PC-9 (cell line): ENCODE data around the gene MUSK. TPM values are rescaled to one million over a fixed set of nuclear protein-coding genes. Genes with fewer than 3 reads are reported as not detected.

ENCODE experiments used
- BruUV-seq: library from RNA; stranded (reverse); fragments of 400-500 nt; replicated peaks from 2 replicates; lab custom pipeline; 2021; lab: Mats Ljungman, UMichigan
- CTCF ChIA-PET: fragments of 300-600 bp; sonication (Branson Sonifier 250); formaldehyde crosslinking; loops from one replicate; lab custom pipeline; 2022; ENCODE audit warnings: antibody characterized with exemption; lab: Charles Lee
- POLR2A ChIA-PET: fragments of 300-600 bp; sonication (Branson Sonifier 250); formaldehyde crosslinking; loops from one replicate; lab custom pipeline; 2022; ENCODE audit warnings: antibody characterized with exemption; ENCODE audit not compliant: unreplicated experiment; lab: Charles Lee
- DNase-seq, 2 experiments: peaks; one replicate each; pipeline versions ENCODE4 v3.0.0 to v3.0.0-alpha.2; 2015 to 2022; ENCODE audit warnings: mixed read lengths in 1 of 2
- H2AFZ ChIP-seq: fragments of 200-600 bp; sonication (generic); 2 replicates; pipeline ENCODE4 v1.8.1; 2017; ENCODE audit warnings: antibody characterized with exemption
- H3F3A ChIP-seq: fragments of 200-600 bp; sonication (generic); 2 replicates; pipeline ENCODE4 v1.8.1; 2017; ENCODE audit warnings: antibody characterized with exemption, mild to moderate bottlenecking, low read depth; ENCODE audit not compliant: insufficient read depth
- H3K27ac ChIP-seq: fragments of 200-600 bp; sonication (generic); 2 replicates; pipeline ENCODE4 v1.6.1; 2016; ENCODE audit warnings: mixed run types
- H3K27me3 ChIP-seq: fragments of 200-600 bp; sonication (generic); 2 replicates; pipeline ENCODE4 v1.6.1; 2016; ENCODE audit warnings: low read depth, mixed run types; ENCODE audit not compliant: insufficient read depth
- H3K36me3 ChIP-seq: fragments of 200-600 bp; sonication (generic); 2 replicates; pipeline ENCODE4 v1.6.1; 2016; ENCODE audit warnings: low read depth, mixed run types
- H3K4me1 ChIP-seq: fragments of 200-600 bp; sonication (generic); replicated peaks from 2 replicates; pipeline ENCODE4 v1.6.1; 2016; ENCODE audit warnings: mixed run types; ENCODE audit not compliant: insufficient read depth
- H3K4me2 ChIP-seq: fragments of 200-600 bp; sonication (generic); 2 replicates; pipeline ENCODE4 v1.6.1; 2017; ENCODE audit warnings: mixed run types
- H3K4me3 ChIP-seq: fragments of 200-600 bp; sonication (generic); 2 replicates; pipeline ENCODE4 v1.6.1; 2016; ENCODE audit warnings: mixed run types
- H3K79me2 ChIP-seq: fragments of 200-600 bp; sonication (generic); 2 replicates; pipeline ENCODE4 v1.6.1; 2017; ENCODE audit warnings: low read depth, mixed run types
- H3K9me2 ChIP-seq: fragments of 200-600 bp; sonication (generic); 2 replicates; pipeline ENCODE4 v1.8.1; 2017; ENCODE audit warnings: mild to moderate bottlenecking; ENCODE audit not compliant: insufficient read depth
- H3K9me3 ChIP-seq: fragments of 200-600 bp; sonication (generic); 2 replicates; pipeline ENCODE4 v1.8.1; 2016; ENCODE audit warnings: low read depth; ENCODE audit not compliant: insufficient read depth
- H4K20me1 ChIP-seq: fragments of 200-600 bp; sonication (generic); 2 replicates; pipeline ENCODE4 v1.8.1; 2017; ENCODE audit not compliant: insufficient read depth
- EZH2 ChIP-seq: fragments of 200-600 bp; sonication (generic); IDR thresholded peaks from 2 replicates; pipeline ENCODE4 v1.8.0; 2017; ENCODE audit warnings: antibody characterized with exemption, low read depth
- intact Hi-C: fragments of 100-400 bp; cut with micrococcal nuclease; formaldehyde crosslinking; loops from one replicate; pipeline ENCODE4 v1.10.0; 2022; ENCODE audit not compliant: unreplicated experiment
- total RNA-seq: library from RNA; stranded (reverse); gene quantifications from 2 replicates; pipeline ENCODE4 v1.2.3, GENCODE V29; 2021
- TF ChIP-seq, protein P1 (sequence below): fragments of 200-600 bp; sonication (generic); conservative IDR thresholded peaks from 2 replicates; pipeline ENCODE4 v1.6.1; 2017; ENCODE audit warnings: mixed run types, antibody characterized with exemption, mild to moderate bottlenecking, moderate library complexity

MUSK gene
- total RNA-seq, 1 experiment from 2014 or later: not detected

DNA sequence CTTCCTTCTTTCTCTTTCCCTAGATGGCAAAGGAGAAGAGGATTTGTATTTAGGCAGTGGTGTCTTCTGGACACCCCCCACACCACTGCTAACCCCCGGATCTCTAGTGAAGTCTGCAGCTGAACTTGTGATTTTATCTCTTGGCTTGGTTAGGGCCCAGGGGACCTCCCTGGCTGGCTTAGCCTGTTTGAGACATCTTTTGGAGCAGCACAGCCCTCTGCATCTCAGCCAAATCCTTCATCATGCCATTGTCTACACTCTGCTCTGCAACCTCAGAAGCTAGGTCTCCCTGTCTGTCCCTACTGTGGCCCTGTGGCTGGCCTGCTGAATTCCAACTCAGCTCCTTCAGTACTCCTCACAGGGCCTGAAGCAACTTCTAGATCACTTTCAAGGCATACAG lies 81.7 kb downstream of the MUSK start:
- Histone ChIP-seq H3K9me2 (no peaks in the 10 kb centered on the region), H3K27me3 (no peaks in the 10 kb centered on the region), H3K4me2 (no peak overlapping the region), H3K36me3 (no peaks in the 10 kb centered on the region), H3K79me2 (no peaks in the 10 kb centered on the region), H3K4me1 (peaks cover 55% of the 10 kb centered on the region), H3K27ac (no peak overlapping the region), H3K4me3 (no peak overlapping the region), H3F3A (peaks cover 35% of the 10 kb centered on the region), H4K20me1 (no peaks in the 10 kb centered on the region), H2AFZ (no peak overlapping the region), H3K9me3 (peaks cover 20% of the 10 kb centered on the region; the same call in 1 of the 2 replicates)
- intact Hi-C loops: no loop called here
- no TSS peak for BruUV-seq
- ChIA-PET CTCF (no interaction called here), POLR2A (no interaction called here)
- no peak for TF ChIP-seq EZH2
- TF ChIP-seq, protein P1, sequence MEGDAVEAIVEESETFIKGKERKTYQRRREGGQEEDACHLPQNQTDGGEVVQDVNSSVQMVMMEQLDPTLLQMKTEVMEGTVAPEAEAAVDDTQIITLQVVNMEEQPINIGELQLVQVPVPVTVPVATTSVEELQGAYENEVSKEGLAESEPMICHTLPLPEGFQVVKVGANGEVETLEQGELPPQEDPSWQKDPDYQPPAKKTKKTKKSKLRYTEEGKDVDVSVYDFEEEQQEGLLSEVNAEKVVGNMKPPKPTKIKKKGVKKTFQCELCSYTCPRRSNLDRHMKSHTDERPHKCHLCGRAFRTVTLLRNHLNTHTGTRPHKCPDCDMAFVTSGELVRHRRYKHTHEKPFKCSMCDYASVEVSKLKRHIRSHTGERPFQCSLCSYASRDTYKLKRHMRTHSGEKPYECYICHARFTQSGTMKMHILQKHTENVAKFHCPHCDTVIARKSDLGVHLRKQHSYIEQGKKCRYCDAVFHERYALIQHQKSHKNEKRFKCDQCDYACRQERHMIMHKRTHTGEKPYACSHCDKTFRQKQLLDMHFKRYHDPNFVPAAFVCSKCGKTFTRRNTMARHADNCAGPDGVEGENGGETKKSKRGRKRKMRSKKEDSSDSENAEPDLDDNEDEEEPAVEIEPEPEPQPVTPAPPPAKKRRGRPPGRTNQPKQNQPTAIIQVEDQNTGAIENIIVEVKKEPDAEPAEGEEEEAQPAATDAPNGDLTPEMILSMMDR: no peak
- no peak for DNase-seq

DNA sequence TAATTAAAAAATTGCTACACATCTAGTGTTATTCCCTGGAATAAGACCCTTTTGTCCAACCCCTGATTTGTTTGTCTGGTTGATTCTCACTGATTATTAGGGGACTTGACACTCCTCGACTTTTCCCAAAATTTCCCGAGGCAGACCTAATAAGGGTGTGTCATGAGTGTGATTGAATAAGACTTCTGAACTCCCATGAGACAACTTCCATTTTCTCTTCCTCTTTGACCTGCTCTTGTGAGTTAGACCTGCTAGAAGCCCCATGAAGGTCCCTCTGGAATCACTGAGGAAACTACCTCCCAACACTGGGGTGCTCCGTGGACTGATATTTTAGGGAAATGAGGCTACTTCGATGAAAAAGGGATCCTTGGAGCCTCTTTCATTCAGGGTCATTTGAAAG lies 83.4 kb downstream of the MUSK start:
- Histone ChIP-seq H3K27ac (peak overlapping the region; percentile 77), H3K27me3 (no peaks in the 10 kb centered on the region), H3F3A (peaks cover 22% of the 10 kb centered on the region), H3K4me2 (no peak overlapping the region), H3K36me3 (no peaks in the 10 kb centered on the region), H3K9me2 (no peaks in the 10 kb centered on the region), H2AFZ (no peak overlapping the region), H3K79me2 (no peaks in the 10 kb centered on the region), H3K4me1 (peaks cover 41% of the 10 kb centered on the region), H3K9me3 (peaks cover 21% of the 10 kb centered on the region; the same call in 1 of the 2 replicates), H4K20me1 (no peaks in the 10 kb centered on the region), H3K4me3 (no peak overlapping the region)
- no TSS peak for BruUV-seq
- TF ChIP-seq, protein P1: no peak
- intact Hi-C loops: no loop called here
- ChIA-PET POLR2A (no interaction called here), CTCF (no interaction called here)
- no peak for DNase-seq

DNA sequence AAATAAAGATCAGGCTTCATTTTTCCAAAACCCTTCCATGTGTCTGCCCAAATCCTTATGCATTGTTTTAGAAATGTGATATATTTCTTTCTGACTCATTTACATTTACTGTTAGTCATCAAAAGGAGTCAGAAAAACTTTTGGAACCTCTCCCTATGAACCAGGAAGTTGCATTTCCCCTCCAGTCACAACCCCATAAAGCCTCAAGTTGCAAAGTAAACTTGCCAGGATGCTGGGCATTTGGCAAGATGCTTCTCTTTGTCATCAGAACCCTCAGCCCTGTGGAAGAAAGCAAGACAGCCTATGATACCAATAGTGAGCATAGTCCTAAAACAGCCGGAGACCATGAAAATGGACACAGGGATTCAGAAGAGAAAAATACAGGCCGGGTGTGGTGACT lies 84.2 kb downstream of the MUSK start:
- Histone ChIP-seq H2AFZ (no peak overlapping the region), H3K9me2 (no peaks in the 10 kb centered on the region), H4K20me1 (no peaks in the 10 kb centered on the region), H3K36me3 (no peaks in the 10 kb centered on the region), H3K9me3 (peaks cover 24% of the 10 kb centered on the region; the same call in 1 of the 2 replicates), H3K4me3 (no peak overlapping the region), H3K4me1 (peaks cover 35% of the 10 kb centered on the region), H3K27me3 (no peaks in the 10 kb centered on the region), H3F3A (peaks cover 22% of the 10 kb centered on the region), H3K4me2 (peak overlapping the region; percentile 28), H3K79me2 (no peaks in the 10 kb centered on the region), H3K27ac (peak overlapping the region; percentile 77)
- ChIA-PET POLR2A (no interaction called here), CTCF (no interaction called here)
- no peak for TF ChIP-seq EZH2
- TF ChIP-seq, protein P1: no peak
- intact Hi-C loops: no loop called here
- no TSS peak for BruUV-seq
- DNase-seq: peak; percentile 73 to 96
